SU-DHL-6 (cell line): Measurements from ENCODE around the gene SNUPN.
"Not testable (repeated sequence)": the region's sequence is repeated elsewhere in the genome, so short reads cannot be mapped to it uniquely, and the experiment has no call there.

ENCODE experiments used
- H2AFZ ChIP-seq: fragments of 200-600 bp; sonication (generic); 2 replicates; pipeline ENCODE4 v1.6.1; 2014; ENCODE audit warnings: low read depth, mild to moderate bottlenecking, moderate library complexity, mixed read lengths, antibody characterized with exemption, low read length; ENCODE audit not compliant: severe bottlenecking
- H3F3A ChIP-seq: fragments of 200-600 bp; shearing (Covaris generic); 2 replicates; pipeline ENCODE4 v1.6.0; 2016; ENCODE audit warnings: antibody characterized with exemption, mild to moderate bottlenecking; ENCODE audit not compliant: insufficient read depth
- H3K27ac ChIP-seq: fragments of 200-600 bp; sonication (generic); 2 replicates; pipeline ENCODE4 v1.5.1; 2016; ENCODE audit warnings: low read depth, mild to moderate bottlenecking, low read length, moderate library complexity, mixed read lengths
- H3K27me3 ChIP-seq: fragments of 200-600 bp; sonication (generic), shearing (Covaris generic); 2 replicates; pipeline ENCODE4 v1.6.0; 2014; ENCODE audit warnings: mild to moderate bottlenecking, low read length
- H3K36me3 ChIP-seq: fragments of 200-600 bp; sonication (generic); 2 replicates; pipeline ENCODE4 v1.6.1; 2014; ENCODE audit warnings: mild to moderate bottlenecking, low read length, mixed read lengths
- H3K4me2 ChIP-seq: fragments of 300-600, 200-600 bp; shearing (Covaris generic), sonication (generic); 2 replicates; pipeline ENCODE4 v1.6.0; 2014; ENCODE audit warnings: low read length, low read depth, mild to moderate bottlenecking; ENCODE audit not compliant: poor library complexity, severe bottlenecking
- H3K4me3 ChIP-seq: fragments of 200-600 bp; sonication (generic); 2 replicates; pipeline ENCODE4 v1.5.1; 2014; ENCODE audit warnings: antibody characterized with exemption, low read length, mild to moderate bottlenecking, mixed read lengths; ENCODE audit not compliant: insufficient read depth, poor library complexity, severe bottlenecking
- H3K79me2 ChIP-seq: fragments of 200-600 bp; sonication (generic); 2 replicates; pipeline ENCODE4 v1.6.1; 2014; ENCODE audit warnings: mild to moderate bottlenecking, low read length, moderate library complexity; ENCODE audit not compliant: insufficient read depth
- H3K9ac ChIP-seq: fragments of 200-600 bp; sonication (generic); 2 replicates; pipeline ENCODE4 v1.7.0; 2014; ENCODE audit warnings: mild to moderate bottlenecking, low read length
- H3K9me2 ChIP-seq: fragments of 200-600 bp; sonication (generic); replicated peaks from 2 replicates; pipeline ENCODE4 v1.6.1; 2014; ENCODE audit warnings: low read length; ENCODE audit not compliant: insufficient read depth
- H3K9me3 ChIP-seq: fragments of 200-600 bp; sonication (generic); 2 replicates; pipeline ENCODE4 v1.6.1; 2014; ENCODE audit warnings: low read length, mixed read lengths; ENCODE audit not compliant: insufficient read depth
- H4K20me1 ChIP-seq: fragments of 200-600 bp; sonication (generic); 2 replicates; pipeline ENCODE4 v1.6.1; 2014; ENCODE audit warnings: low read depth, mild to moderate bottlenecking, antibody characterized with exemption, low read length, moderate library complexity, mixed read lengths
- EZH2phosphoT487 ChIP-seq: fragments of 200-600 bp; sonication (generic), shearing (Covaris generic); conservative IDR thresholded peaks from 2 replicates; pipeline ENCODE4 v1.6.1; 2018; ENCODE audit warnings: mild to moderate bottlenecking, antibody characterized with exemption, low read length, moderate library complexity, mixed read lengths
- TF ChIP-seq, protein P1 (sequence below): fragments of 200-600 bp; sonication (generic); IDR thresholded peaks from one replicate; pipeline ENCODE4 v1.5.1; 2017; ENCODE audit warnings: antibody characterized with exemption, mild to moderate bottlenecking, low read length, moderate library complexity; ENCODE audit not compliant: insufficient read depth, poor library complexity, severe bottlenecking

The SNUPN gene

DNA sequence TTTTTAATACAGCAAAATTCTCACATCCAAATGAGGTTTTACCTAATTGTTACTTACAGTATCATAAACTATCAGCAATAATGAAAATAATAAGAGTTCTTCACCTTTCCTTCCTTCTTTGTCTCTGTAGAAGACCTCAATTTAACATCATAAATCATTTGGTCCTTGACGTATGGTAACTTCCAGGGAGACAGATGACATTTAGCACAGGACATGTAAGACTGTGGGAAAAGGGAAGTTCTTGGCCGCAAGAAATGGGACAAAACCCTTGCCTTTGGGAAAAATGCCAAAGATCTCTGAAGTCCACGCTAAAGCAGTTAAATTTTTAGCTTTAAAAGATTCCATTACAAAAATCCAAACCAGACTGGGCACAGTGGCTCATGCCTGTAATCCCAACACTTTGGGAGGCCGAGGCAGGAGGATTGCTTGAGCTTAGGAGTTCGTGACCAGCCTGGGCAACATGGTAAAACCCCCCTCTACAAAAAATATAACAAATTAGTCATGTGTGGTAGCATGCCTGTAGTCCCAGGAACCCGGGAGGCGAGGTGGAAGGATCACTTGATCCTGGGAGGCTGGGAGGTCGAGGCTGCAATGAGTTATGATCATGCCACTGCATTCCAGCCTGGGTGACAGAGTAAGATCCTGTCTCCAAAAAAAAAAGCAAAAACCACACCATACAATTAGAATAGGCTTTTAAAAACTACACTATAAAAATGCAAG lies 55.2 kb downstream of the SNUPN start:
- H3K9me3 ChIP-seq = no peaks in the 10 kb centered on the region
- H3F3A ChIP-seq = peaks cover 7% of the 10 kb centered on the region; the same call in 1 of the 2 replicates
- H3K4me2 ChIP-seq = no peak overlapping the region
- peaks cover 75% of the 10 kb centered on the region for H3K79me2 ChIP-seq
- H3K27me3 ChIP-seq = no peaks in the 10 kb centered on the region
- H3K9ac ChIP-seq = no peak overlapping the region
- H3K27ac ChIP-seq = no peak overlapping the region
- H2AFZ ChIP-seq = no peak overlapping the region
- H3K9me2 ChIP-seq = no peaks in the 10 kb centered on the region
- H3K36me3 ChIP-seq = no peaks in the 10 kb centered on the region
- TF ChIP-seq, protein P1, sequence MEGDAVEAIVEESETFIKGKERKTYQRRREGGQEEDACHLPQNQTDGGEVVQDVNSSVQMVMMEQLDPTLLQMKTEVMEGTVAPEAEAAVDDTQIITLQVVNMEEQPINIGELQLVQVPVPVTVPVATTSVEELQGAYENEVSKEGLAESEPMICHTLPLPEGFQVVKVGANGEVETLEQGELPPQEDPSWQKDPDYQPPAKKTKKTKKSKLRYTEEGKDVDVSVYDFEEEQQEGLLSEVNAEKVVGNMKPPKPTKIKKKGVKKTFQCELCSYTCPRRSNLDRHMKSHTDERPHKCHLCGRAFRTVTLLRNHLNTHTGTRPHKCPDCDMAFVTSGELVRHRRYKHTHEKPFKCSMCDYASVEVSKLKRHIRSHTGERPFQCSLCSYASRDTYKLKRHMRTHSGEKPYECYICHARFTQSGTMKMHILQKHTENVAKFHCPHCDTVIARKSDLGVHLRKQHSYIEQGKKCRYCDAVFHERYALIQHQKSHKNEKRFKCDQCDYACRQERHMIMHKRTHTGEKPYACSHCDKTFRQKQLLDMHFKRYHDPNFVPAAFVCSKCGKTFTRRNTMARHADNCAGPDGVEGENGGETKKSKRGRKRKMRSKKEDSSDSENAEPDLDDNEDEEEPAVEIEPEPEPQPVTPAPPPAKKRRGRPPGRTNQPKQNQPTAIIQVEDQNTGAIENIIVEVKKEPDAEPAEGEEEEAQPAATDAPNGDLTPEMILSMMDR = no peak
- no peak for TF ChIP-seq EZH2phosphoT487
- H4K20me1 ChIP-seq = no peaks in the 10 kb centered on the region
- no peak overlapping the region for H3K4me3 ChIP-seq

DNA sequence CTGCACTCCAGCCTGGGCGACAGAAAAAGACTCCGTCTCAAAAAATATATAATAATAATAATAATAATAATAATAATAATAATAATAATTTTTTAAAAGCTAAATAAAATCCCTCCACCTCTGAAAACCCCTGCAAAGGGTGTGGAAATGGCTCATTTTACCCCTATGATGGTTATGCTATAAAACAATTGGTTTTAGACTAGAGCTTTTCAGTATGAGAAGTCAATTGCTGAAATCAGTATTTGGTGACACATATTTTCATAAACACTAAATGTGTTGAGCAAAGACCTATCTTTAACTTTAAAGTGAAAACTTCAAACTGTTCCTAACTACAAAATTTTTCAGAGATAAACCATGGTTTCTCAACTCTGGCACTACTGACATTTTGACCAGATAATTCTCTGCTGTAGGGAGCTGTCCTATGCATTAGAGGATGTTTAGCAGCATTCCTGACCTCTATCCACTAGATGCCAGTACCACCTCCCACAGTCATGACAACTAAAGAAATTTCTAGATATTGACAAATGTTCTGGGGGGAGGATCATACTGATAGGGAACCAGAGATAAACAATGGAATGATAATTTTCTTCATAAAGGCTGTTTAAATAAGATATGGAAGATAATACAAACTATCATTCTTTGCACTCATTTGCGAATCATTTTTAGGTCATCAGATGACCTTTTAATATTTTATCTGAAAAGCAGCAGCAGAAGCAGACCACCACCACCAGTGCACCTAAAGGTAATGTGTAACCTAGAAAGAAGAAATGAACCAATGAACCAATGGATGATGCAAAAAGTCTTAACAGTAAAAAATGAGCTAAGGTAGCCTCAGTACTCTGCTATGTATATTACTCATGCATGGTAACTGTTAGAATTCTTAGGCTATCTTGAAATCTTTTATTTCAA lies 60.2 kb downstream of the SNUPN start:
- H3K79me2 ChIP-seq = peaks cover 47% of the 10 kb centered on the region
- no peaks in the 10 kb centered on the region for H3K27me3 ChIP-seq
- no peaks in the 10 kb centered on the region for H3F3A ChIP-seq
- H3K4me2 ChIP-seq = no peak overlapping the region
- no peaks in the 10 kb centered on the region for H3K9me2 ChIP-seq
- H3K9me3 ChIP-seq = no peaks in the 10 kb centered on the region
- no peaks in the 10 kb centered on the region for H3K36me3 ChIP-seq
- no peaks in the 10 kb centered on the region for H4K20me1 ChIP-seq
- no peak overlapping the region for H2AFZ ChIP-seq
- no peak for TF ChIP-seq EZH2phosphoT487
- TF ChIP-seq, protein P1 = no peak
- no peak overlapping the region for H3K4me3 ChIP-seq
- H3K9ac ChIP-seq = no peak overlapping the region
- H3K27ac ChIP-seq = no peak overlapping the region

DNA sequence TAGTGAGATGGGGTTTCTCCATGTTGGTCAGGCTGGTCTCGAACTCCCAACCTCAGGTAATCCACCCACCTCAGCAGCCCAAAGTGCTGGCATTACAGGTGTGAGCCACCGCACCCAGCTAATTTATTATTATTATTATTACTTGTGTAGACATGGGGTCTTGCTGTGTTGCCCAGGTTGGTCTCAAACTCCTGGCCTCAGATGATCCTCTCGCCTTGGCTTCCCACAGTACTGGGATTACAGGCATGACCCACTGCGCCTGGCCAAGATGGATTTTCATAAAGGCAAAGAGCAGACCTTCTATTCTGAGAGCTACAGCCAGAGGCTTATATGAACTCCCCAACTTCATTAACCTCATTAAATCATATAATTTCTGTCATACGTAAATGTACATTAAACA lies 63.6 kb downstream of the SNUPN start:
- Histone ChIP-seq H3K9me3 (no peaks in the 10 kb centered on the region), H3K36me3 (no peaks in the 10 kb centered on the region), H3K27me3 (no peaks in the 10 kb centered on the region), H2AFZ (no peak overlapping the region), H3K27ac (no peak overlapping the region), H3K9me2 (no peaks in the 10 kb centered on the region), H3F3A (no peaks in the 10 kb centered on the region), H3K9ac (no peak overlapping the region), H3K4me2 (no peak overlapping the region), H3K79me2 (peaks cover 23% of the 10 kb centered on the region), H3K4me3 (no peak overlapping the region), H4K20me1 (no peaks in the 10 kb centered on the region)
- TF ChIP-seq, protein P1 = no peak
- no peak for TF ChIP-seq EZH2phosphoT487

DNA sequence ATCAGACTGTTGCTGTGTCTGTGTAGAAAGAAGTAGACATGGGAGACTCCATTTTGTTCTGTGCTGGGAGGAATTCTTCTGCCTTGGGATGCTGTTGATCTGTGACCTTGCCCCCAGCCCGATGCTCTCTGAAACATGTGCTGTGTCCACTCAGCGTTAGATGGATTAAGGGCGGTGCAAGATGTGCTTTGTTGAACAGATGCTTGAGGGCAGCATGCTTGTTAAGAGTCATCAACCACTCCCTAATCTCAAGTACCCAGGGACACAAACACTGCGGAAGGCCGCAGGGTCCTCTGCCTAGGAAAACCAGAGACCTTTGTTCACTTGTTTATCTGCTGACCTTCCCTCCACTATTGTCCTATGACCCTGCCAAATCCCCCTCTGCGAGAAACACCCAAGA lies 66.2 kb downstream of the SNUPN start:
- not testable (repeated sequence) for H3F3A ChIP-seq, H3K4me2 ChIP-seq, H3K9ac ChIP-seq, H3K27me3 ChIP-seq, H4K20me1 ChIP-seq, H3K27ac ChIP-seq, H2AFZ ChIP-seq, H3K9me3 ChIP-seq, H3K36me3 ChIP-seq, H3K9me2 ChIP-seq, H3K4me3 ChIP-seq
- peaks cover 14% of the 10 kb centered on the region; the same call in 1 of the 2 replicates for H3K79me2 ChIP-seq

DNA sequence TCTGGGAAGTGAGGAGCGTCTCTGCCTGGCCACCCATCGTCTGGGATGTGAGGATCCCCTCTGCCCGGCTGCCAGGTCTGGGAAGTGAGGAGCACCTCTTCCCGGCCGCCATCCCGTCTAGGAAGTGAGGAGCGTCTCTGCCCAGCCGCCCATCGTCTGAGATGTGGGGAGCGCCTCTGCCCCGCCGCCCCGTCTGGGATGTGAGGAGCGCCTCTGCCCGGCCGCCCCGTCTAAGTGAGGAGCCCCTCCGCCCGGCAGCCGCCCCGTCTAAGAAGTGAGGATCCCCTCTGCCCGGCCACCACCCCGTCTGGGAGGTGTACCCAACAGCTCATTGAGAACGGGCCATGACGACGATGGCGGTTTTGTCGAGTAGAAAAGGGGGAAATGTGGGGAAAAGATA lies 66.6 kb downstream of the SNUPN start:
- not testable (repeated sequence) for H3K4me3 ChIP-seq, H2AFZ ChIP-seq, H3K27ac ChIP-seq, H3K27me3 ChIP-seq, H3K9me3 ChIP-seq, H3F3A ChIP-seq, H3K4me2 ChIP-seq, H3K9ac ChIP-seq, H3K9me2 ChIP-seq, H4K20me1 ChIP-seq, H3K36me3 ChIP-seq
- 0 out of 2 replicates have a peak, but pooled peaks cover 12% of the 10 kb centered on the region for H3K79me2 ChIP-seq
